Body of pancreas (tissue), 4 donors: ENCODE results near the gene GMEB2.
"Not testable (repeated sequence)": the region's sequence is repeated elsewhere in the genome, so short reads cannot be mapped to it uniquely, and the experiment has no call there.

Source experiments
- CTCF ChIP-seq, 7 experiments: fragments of 450-650 bp in 4 of 7; fragments of 200-600 bp in 3 of 7; sonication (generic) in 3 of 7; IDR thresholded peaks; one replicate each; pipeline ENCODE4 v1.5.1; 2016 to 2019; ENCODE audit warnings: antibody characterized with exemption in 7 of 7
- POLR2A ChIP-seq, 3 donors: fragments of 450-650 bp; IDR thresholded peaks; one replicate each; pipeline ENCODE4 v1.6.1; 2016; ENCODE audit warnings: antibody characterized with exemption in 3 of 3, mild to moderate bottlenecking in 2 of 3

- not testable (repeated sequence) for TF ChIP-seq POLR2A, CTCF (IDR thresholded peaks at IDR 0.05)
These were observed 55.8 kb downstream of the GMEB2 start for GRCh38 chr20:63571087-63571478.
